Stomach (tissue), 9 donors: Measurements from ENCODE around the gene TCF7. TPM values are rescaled to one million over a fixed set of nuclear protein-coding genes. Genes with fewer than 3 reads are reported as not detected.

ENCODE experiments used
- DNase-seq, 2 donors: peaks; one replicate each; pipeline versions ENCODE4 v3.0.0 to v3.0.0-alpha.2; 2013 to 2019
- H3K27ac ChIP-seq, 5 donors: fragments of 200-600 bp in 4 of 5; sonication (generic) in 4 of 5; one replicate each; pipeline ENCODE4 v1.5.1; 2013 to 2019; ENCODE audit warnings: mild to moderate bottlenecking in 1 of 5, moderate library complexity in 1 of 5
- H3K27me3 ChIP-seq, 3 donors: fragments of 200-600 bp; sonication (generic); one replicate each; pipeline ENCODE4 v1.5.1; 2017 to 2019; ENCODE audit warnings: mixed run types in 1 of 3
- H3K36me3 ChIP-seq, 4 donors: fragments of 200-600 bp; sonication (generic); 1 replicate in 3 of 4; 2 replicates in 1 of 4; pipeline ENCODE4 v1.5.1; 2016 to 2019
- H3K4me1 ChIP-seq, 4 donors: fragments of 200-600 bp; sonication (generic); one replicate each; pipeline ENCODE4 v1.5.1; 2016 to 2019
- H3K4me3 ChIP-seq, 4 donors: fragments of 200-600 bp; sonication (generic) in 3 of 4; one replicate each; pipeline ENCODE4 v1.5.1; 2016 to 2019; ENCODE audit warnings: mild to moderate bottlenecking in 1 of 4
- H3K9me3 ChIP-seq, 4 donors: fragments of 200-600 bp; sonication (generic); one replicate each; pipeline ENCODE4 v1.5.1; 2016 to 2019
- CTCF ChIP-seq, 7 experiments: fragments of 450-650 bp in 4 of 7; fragments of 200-600 bp in 3 of 7; sonication (generic) in 3 of 7; IDR thresholded peaks; one replicate each; pipeline ENCODE4 v1.5.1; 2016 to 2019; ENCODE audit warnings: antibody characterized with exemption in 7 of 7, control low read depth in 2 of 7, mild to moderate bottlenecking in 1 of 7
- EP300 ChIP-seq: sonication (generic); formaldehyde crosslinking; IDR thresholded peaks from one replicate; pipeline ENCODE4 v1.6.1; 2017; ENCODE audit warnings: antibody characterized with exemption
- POLR2A ChIP-seq, 4 donors: fragments of 450-650 bp; IDR thresholded peaks; one replicate each; pipeline ENCODE4 v1.6.1; 2016; ENCODE audit warnings: antibody characterized with exemption in 4 of 4, control low read depth in 2 of 4, mild to moderate bottlenecking in 1 of 4, moderate library complexity in 1 of 4
- POLR2AphosphoS5 ChIP-seq, 3 donors: sonication (generic); formaldehyde crosslinking; IDR thresholded peaks; one replicate each; pipeline ENCODE4 v1.6.1; 2016; ENCODE audit warnings: antibody characterized with exemption in 3 of 3
- WGBS, 5 donors: extraction: QIAGEN DNeasy Blood & Tissue Kit in 3 of 5; methylation state at CpG; one replicate each; pipeline versions ENCODE4 v1.1.5 to v1.1.7; 2013 to 2018; 5-methylcytosine and 5-hydroxymethylcytosine counted together
- intact Hi-C: fragments of 100-400 bp; cut with DNase I; formaldehyde crosslinking; loops from one replicate; pipeline ENCODE4 v1.15.1; 2023; ENCODE audit warnings: low total_unique reads
- polyA plus RNA-seq, 3 donors: library from polyadenylated mRNA; stranded (reverse); fragments of 200-250 nt; gene quantifications; one replicate each; pipeline ENCODE4 v1.2.3, GENCODE V29; 2013
- total RNA-seq, 5 donors: library from RNA; depleted of rRNA; stranded (reverse); fragments of >200 nt; gene quantifications; one replicate each; pipeline versions ENCODE4 v1.1.0 to v1.2.3, GENCODE V29; 2014 to 2016
- donor health status: healthy with polysubstance abuse.
- donor health status: Bipolar disorder and iron deficiency.
- donor health status: healthy.

Gene TCF7
- total and polyA plus RNA-seq, 8 donors, result 3.7 to 13.3 (median 5.4) TPM; not detected in 1

- intact Hi-C loops, result no loop called here
- no peaks in the 10 kb centered on the region for H3K9me3 ChIP-seq
- no peak overlapping the region for H3K4me3 ChIP-seq
- H3K27me3 ChIP-seq, result no peaks in the 10 kb centered on the region
- peak in 1 of 2 donors; percentile 24 for DNase-seq
- TF ChIP-seq POLR2A (IDR thresholded peaks at IDR 0.05), result no peak
- TF ChIP-seq POLR2AphosphoS5 (IDR thresholded peaks at IDR 0.05), result no peak
- no peak overlapping the region for H3K27ac ChIP-seq
- 82 to 95% (median 93%) methylated on average over 3 to 12 of the region's 12 CpGs for WGBS, 5 donors
- peaks cover 6 to 90% (median 88%) of the 10 kb centered on the region in 4 donors for H3K36me3 ChIP-seq
- peaks cover 0 to 46% (median 33%) of the 10 kb centered on the region in 4 donors for H3K4me1 ChIP-seq
Observed at GRCh38 chr5:134142806-134143205, 28.3 kb downstream of the TCF7 start.

DNA sequence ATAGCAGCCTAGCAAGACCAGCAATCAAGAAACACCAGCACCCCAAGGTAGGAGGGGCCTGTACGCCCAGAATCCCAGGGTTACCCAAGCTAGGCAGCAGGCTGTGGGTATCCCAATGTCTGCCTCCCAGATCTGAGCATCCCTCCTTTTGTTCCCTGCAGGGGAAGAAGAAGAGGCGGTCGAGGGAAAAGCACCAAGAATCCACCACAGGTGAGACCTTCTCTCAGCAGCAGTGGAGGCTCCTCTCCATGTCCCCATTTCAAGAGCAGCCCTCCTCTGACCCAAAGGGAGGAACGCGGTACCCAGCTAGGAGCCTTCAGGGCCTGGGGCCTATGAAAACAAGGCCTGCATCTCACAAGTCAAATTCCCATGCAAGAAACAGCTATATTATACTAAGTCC is 28.9 kb downstream of the TCF7 start:
- H3K4me3 ChIP-seq, result no peak overlapping the region
- no peaks in the 10 kb centered on the region for H3K27me3 ChIP-seq
- peaks cover 0 to 49% (median 33%) of the 10 kb centered on the region in 4 donors for H3K4me1 ChIP-seq
- H3K27ac ChIP-seq, result no peak overlapping the region
- H3K36me3 ChIP-seq, result peaks cover 7 to 93% (median 91%) of the 10 kb centered on the region in 4 donors
- H3K9me3 ChIP-seq, result no peaks in the 10 kb centered on the region
- DNase-seq, result peak in 1 of 2 donors; percentile 14
- no peak for TF ChIP-seq POLR2A (IDR thresholded peaks at IDR 0.05)
- TF ChIP-seq POLR2AphosphoS5 (IDR thresholded peaks at IDR 0.05), result no peak
- TF ChIP-seq CTCF (IDR thresholded peaks at IDR 0.05), result no peak
- TF ChIP-seq EP300, result no peak
- intact Hi-C loops, result no loop called here
- 84 to 96% (median 94%) methylated on average over 4 to 5 of the region's 5 CpGs for WGBS, 5 donors

- intact Hi-C loops, result no loop called here
- WGBS, 5 donors, result 92 to 97% (median 95%) methylated on average over 9 to 10 of the region's 10 CpGs
- DNase-seq, result peak in 1 of 2 donors; percentile 15
- peaks cover 13 to 95% (median 91%) of the 10 kb centered on the region in 4 donors for H3K36me3 ChIP-seq
- H3K9me3 ChIP-seq, result no peaks in the 10 kb centered on the region
- H3K27ac ChIP-seq, result no peak overlapping the region
- TF ChIP-seq POLR2A (IDR thresholded peaks at IDR 0.05) (no peak), CTCF (IDR thresholded peaks at IDR 0.05) (no peak), POLR2AphosphoS5 (IDR thresholded peaks at IDR 0.05) (no peak), EP300 (no peak)
- H3K4me3 ChIP-seq, result no peak overlapping the region
- no peaks in the 10 kb centered on the region for H3K27me3 ChIP-seq
- H3K4me1 ChIP-seq, result peaks cover 0 to 57% (median 37%) of the 10 kb centered on the region in 4 donors
Observed at GRCh38 chr5:134143944-134144941, 29.8 kb downstream of the TCF7 start.

DNA sequence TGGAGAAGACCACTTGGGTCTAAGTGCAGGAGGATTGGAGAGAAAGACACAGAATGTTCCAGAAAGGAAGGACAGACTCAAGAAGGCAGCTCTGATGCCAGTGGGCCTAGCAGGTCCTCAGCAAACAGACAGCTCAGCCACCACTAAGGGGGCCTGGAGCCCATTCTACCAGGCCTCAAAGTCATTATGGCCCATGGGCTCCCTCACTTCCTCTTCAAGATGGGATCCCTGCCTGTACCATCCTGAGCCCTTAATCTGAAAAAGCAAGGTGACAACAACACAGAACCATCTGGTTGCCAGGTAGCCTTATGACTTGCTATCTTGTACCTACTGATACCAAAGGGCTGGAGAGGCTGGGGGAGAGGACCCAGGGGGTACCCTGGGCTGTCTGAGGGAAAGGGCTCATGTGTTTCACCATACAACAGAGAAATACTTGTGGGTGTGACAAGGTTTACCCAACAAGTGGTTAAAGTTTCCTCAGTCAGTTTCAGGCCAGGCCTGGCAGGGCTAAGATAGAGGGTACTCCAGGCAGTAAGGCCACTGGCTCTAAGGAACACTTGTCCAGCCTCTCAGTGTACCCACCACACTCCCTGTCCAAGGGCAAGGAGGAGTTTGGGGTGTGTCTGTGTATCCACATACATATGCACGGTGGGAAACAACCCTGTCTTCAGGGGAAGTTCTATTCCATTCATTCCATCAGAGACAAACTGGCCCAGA is 30.7 kb downstream of the TCF7 start:
- intact Hi-C loops, result no loop called here
- TF ChIP-seq CTCF (IDR thresholded peaks at IDR 0.05), result no peak
- TF ChIP-seq POLR2AphosphoS5 (IDR thresholded peaks at IDR 0.05), result no peak
- TF ChIP-seq EP300, result no peak
- TF ChIP-seq POLR2A (IDR thresholded peaks at IDR 0.05), result no peak
- H3K27me3 ChIP-seq, result no peaks in the 10 kb centered on the region
- H3K4me3 ChIP-seq, result no peak overlapping the region
- no peak overlapping the region for H3K27ac ChIP-seq
- H3K36me3 ChIP-seq, result peaks cover 13 to 93% (median 89%) of the 10 kb centered on the region in 4 donors
- WGBS, 5 donors, result 23 to 63% (median 42%) methylated on average over 1 of the region's 1 CpG
- DNase-seq, result peak in 1 of 2 donors; percentile 4
- peaks cover 0 to 64% (median 44%) of the 10 kb centered on the region in 4 donors for H3K4me1 ChIP-seq
- no peaks in the 10 kb centered on the region for H3K9me3 ChIP-seq
